GM19324 (cell line): ENCODE measurements around the gene FAM236C.
"Not testable (repeated sequence)": the region's sequence is repeated elsewhere in the genome, so short reads cannot be mapped to it uniquely, and the experiment has no call there.

Source experiments
- ATAC-seq: cut with Tn5 transposase; IDR thresholded peaks from one replicate; pipeline ENCODE4 v1.9.1; 2021; ENCODE audit warnings: mild to moderate bottlenecking, moderate library complexity; ENCODE audit not compliant: unreplicated experiment, low FRiP score

FAM236C gene

GRCh38 chrX:72912315-72912714 lies at the start of gene FAM236C:
Gene FAM236C, plus strand, starts transcription at chrX:72912615. Its CDS starts 100 bp downstream, at chrX:72912715.
- not testable (repeated sequence) for ATAC-seq

GRCh38 chrX:72882898-72883297 lies 29.5 kb upstream of the FAM236C start:
- not testable (repeated sequence) for ATAC-seq

- not testable (repeated sequence) for ATAC-seq
Measured at GRCh38 chrX:72889740-72890139, 22.7 kb upstream of the FAM236C start.

- ATAC-seq = not testable (repeated sequence)
Measured at GRCh38 chrX:72916096-72916495, 3.7 kb downstream of the FAM236C start.

- not testable (repeated sequence) for ATAC-seq
Measured at GRCh38 chrX:72932283-72932682, 19.9 kb downstream of the FAM236C start.

GRCh38 chrX:72936455-72936854 lies 24.0 kb downstream of the FAM236C start:
- ATAC-seq = not testable (repeated sequence)

GRCh38 chrX:72936882-72937455 lies 24.6 kb downstream of the FAM236C start:
- ATAC-seq = not testable (repeated sequence)

- not testable (repeated sequence) for ATAC-seq
Measured at GRCh38 chrX:72937906-72938305, 25.5 kb downstream of the FAM236C start, which contains the start of gene FAM236A. Gene FAM236A, plus strand, starts transcription at chrX:72938206. Its CDS starts 57 bp downstream, at chrX:72938263.

GRCh38 chrX:72942272-72942671 lies 29.9 kb downstream of the FAM236C start:
- not testable (repeated sequence) for ATAC-seq

- ATAC-seq = peak; percentile 74
Measured at GRCh38 chrX:72943035-72943818, 30.8 kb downstream of the FAM236C start.

GRCh38 chrX:72943819-72944169 lies 31.4 kb downstream of the FAM236C start, which contains the start of gene DMRTC1:
Gene DMRTC1, minus strand, starts transcription at chrX:72943837. Its CDS starts 68,143 bp downstream, at chrX:72875694.
- peak; percentile 64 for ATAC-seq

- not testable (repeated sequence) for ATAC-seq
Measured at GRCh38 chrX:72959971-72960370, 47.6 kb downstream of the FAM236C start.
